Occipital lobe (tissue), 2 donors: ENCODE measurements around the gene SSBP3. TPM values are rescaled to one million over a fixed set of nuclear protein-coding genes. Genes with fewer than 3 reads are reported as not detected.
"Not testable (repeated sequence)": the region's sequence is repeated elsewhere in the genome, so short reads cannot be mapped to it uniquely, and the experiment has no call there.

Experiments
- DNase-seq: peaks from one replicate; lab custom pipeline; 2025; lab: John Stamatoyannopoulos, UW
- total RNA-seq: library from RNA; depleted of rRNA; stranded (reverse); fragments of >200 nt; gene quantifications from one replicate; pipeline ENCODE4 v1.2.3, GENCODE V29; 2014

Gene SSBP3
- total RNA-seq, 1 donor from 2014 or later, result 46.8 TPM

DNA sequence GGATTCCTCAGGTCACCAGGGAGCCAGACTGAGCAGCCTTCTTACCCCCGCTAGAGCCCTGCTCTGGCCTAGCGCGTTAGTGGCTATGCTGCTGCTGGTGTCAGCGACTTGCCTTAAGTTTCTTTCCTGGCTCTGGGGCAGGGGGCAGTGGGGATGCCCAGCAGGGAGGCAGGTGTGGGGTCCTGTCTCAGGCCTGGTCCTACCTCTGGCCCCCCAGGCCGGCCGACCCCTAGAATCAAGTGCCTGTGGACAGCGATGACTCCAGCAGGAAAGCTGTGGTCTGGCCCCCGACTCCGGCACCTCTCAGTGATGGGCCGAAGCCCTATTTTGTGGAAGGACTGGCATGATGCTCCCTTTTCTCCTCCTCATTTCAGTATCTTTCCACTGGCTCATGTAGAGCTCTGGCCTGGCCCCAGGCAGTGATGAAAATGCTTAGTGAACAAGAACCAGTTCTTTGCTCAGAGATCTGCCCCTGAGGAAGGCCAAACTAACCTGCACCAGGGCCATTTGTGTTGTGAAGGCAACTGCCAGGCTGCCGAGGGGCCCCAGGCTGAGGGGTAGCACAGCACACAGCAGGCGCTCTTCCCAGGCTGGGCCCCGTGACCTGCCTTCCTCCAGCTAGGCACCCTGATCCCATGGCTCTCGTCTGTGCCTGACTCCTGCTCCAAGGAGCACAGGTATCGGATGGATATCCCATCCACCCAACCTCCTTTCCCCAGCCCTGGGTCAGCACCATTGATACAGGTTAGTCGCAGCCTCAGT lies 182.6 kb downstream of the SSBP3 start:
- peak; percentile 12 for DNase-seq

- no peak for DNase-seq
Observed at GRCh38 chr1:54222711-54223110, 183.5 kb downstream of the SSBP3 start.

GRCh38 chr1:54221867-54222484 lies 184.2 kb downstream of the SSBP3 start:
- no peak for DNase-seq

- DNase-seq, result no peak
Observed at GRCh38 chr1:54221113-54221834, 184.9 kb downstream of the SSBP3 start.

DNA sequence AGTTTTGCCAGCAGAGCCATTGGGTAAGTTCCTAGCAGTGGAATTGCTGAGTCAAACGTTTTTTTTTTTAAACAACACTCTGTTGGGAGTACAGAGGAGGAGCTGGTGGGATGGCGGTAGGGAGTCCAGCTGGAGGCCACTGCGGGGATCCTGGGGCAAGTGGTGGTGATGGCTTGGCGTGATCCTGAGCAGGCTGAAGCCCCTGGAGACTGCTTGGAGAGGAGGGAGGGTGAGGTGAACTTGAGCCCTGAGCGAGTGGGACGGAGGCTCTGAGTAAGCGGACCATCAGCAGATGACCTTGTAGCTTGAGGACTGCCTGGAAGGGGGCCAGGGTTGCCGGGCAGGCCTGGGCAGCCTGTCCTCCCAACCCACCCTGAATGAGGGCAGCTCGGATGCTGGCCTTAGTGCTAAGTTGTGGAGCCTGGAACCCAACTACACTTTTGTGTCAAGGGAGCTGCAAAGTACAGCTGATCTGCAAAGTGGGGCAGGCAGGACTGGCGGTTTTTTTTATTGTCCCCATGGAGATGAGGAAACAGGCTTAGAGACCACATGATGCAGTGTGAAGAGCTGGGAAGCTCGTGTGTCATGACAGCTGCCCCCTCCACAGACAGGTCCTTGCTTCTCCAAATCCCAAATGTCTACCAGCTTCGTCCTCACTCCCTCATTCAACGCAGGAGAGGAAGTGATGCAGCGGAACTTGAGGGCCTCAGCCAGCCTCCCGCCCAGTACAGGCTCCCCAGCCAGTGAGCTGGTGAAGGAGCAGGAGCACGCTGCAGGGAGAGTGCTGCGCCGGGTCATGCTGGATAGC lies 186.0 kb downstream of the SSBP3 start:
- peak; percentile 46 for DNase-seq

DNA sequence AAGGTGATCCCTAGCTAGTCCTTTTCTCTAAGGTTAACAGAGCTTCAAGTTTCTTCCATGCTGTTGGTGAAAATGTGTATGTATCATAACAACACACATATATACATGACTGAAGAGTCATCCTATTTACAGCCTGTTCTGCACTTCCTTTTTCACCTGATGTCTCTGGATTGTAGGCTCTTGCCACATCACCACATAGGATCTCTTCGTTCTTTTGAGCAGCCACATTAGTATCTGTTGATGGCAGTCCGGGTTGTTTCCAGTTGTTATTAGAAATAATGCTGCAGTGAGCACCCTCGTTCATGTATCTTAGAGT lies 186.5 kb downstream of the SSBP3 start:
- DNase-seq, result no peak

DNA sequence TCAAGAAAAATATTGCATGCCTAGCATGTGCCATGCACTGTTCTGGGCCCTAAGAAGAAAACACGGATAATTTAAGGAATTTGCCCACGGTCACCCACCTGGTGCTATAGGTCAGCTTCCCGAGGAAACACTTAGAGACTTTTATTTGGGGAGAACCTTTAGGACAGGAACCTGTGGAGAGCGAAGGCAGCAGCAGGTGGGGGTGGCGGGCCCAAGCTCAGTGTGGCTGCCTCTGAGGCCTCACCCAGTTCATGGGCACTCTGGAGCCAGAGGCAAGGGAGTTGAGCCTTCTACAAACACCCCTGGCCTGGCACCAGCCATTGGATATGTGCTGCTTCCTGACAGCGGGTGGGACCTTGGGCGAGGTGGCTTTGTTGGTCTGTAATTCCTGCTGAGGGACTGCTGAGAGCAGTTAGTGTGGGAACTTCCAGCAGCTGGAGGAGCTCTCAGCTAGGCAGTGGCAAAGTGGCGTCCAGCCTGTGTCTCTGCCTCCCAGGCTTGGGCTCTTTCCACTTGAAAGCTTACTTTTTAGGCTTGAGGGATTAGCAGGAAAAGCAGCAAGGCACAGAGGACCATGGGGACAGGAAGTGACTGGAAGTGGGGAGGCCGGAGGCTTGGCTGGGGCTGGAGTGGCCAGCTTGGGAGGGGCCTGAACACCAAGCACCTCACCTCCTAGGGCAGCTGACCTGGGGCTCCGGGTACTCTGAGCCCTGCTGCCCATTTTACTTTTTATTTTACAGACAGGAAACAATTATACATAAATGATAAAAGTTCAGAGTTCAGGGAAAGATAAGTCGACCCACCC lies 187.1 kb downstream of the SSBP3 start:
- no peak for DNase-seq

DNA sequence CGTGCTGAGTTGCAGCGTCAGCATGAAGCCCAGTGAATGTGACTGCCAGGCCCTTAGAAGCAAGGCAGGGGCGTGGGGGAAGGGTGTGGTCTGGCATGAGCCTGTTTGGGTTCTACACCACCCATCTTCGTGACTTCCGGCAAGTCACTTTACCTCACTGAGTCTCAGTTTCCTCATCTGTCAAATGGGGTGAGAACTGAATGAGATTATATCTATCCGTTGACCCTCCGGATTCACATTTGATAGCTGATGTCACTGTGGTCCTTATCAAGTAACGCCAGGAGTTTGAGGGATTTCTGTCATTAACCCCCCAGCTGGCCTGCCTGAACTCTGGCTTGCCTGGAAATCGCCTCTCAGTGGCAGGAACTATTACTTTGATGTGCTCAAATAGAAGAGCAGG lies 190.7 kb downstream of the SSBP3 start:
- no peak for DNase-seq

DNA sequence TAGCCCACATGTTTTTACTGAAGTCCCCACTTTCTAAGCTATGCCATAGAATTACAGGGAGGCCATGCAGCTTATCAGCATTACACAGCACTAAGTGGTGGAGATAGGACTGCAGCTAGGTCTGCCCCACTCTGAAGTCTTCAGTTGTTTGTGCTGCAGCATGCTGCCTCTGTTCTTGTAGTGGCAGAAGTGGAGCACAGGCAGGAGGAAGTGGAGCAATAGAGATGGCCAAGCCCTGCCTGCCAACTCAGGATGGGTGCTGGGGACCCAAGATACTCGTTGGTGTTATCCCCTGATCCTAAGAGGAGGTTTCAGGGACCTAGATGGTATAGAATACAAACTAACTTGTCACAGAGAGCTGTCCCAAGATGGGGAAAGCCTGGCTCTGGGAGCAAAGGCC lies 193.3 kb downstream of the SSBP3 start:
- DNase-seq, result no peak

DNA sequence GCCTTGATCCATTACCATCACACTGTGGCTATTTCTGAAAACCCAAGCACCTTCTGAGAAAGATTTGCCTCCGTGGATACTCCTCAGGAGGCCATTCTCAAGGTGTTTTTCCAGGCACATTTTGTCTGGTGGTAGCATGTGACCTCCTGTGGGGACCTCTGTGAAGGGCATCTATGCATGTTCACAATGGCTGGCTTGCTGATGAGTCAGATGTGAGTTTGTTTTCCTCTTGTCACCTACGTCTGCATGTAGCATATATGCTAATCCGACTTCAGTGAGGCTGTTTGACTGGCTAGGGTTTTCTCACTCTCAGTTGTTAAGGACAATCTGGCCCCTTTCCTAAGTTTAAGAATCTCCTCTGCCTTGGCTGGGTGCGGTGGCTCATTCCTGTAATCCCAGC lies 198.3 kb downstream of the SSBP3 start:
- DNase-seq, result not testable (repeated sequence)

- no peak for DNase-seq
Observed at GRCh38 chr1:54207287-54207686, 198.9 kb downstream of the SSBP3 start.

GRCh38 chr1:54204199-54204598 lies 202.0 kb downstream of the SSBP3 start:
- no peak for DNase-seq

GRCh38 chr1:54200519-54200997 lies 205.6 kb downstream of the SSBP3 start:
- DNase-seq, result no peak

GRCh38 chr1:54199765-54200518 lies 206.3 kb downstream of the SSBP3 start, which contains the start of the genes CYB5RL and MRPL37:
Gene CYB5RL, minus strand, starts transcription at chr1:54200030. Its CDS starts 4,414 bp downstream, at chr1:54195616.
Gene MRPL37, plus strand, starts transcription at chr1:54200167. Its CDS starts 77 bp downstream, at chr1:54200244.
- peak; percentile 93 for DNase-seq

DNA sequence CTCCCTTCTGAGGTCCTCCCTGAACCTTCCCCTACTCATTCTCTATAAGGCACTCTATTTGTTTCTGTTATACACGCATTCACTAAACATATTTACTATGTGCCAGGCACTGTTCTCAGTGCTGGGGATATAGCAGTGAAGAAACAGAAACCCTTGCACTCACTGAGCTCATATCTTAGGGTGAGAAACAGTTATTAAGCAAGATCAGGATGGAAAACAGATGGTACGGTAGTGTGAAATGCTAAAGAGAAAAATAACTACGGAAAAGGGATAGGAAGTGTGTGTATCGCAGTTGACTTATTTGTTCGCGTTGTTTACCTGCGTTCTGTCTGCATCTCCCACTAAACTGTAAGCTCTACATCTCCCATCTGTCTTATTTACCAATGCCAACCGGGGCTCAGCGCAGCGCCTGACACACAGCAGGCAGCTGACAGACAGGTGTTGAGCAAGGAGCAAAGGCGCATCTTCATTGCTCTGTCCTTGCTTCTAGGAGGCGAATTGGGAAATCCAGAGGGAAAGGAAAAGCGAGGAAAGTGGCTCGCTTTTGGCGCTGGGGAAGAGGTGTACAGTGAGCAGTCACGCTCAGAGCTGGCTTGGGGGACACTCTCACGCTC lies 206.9 kb downstream of the SSBP3 start:
- DNase-seq, result no peak

DNA sequence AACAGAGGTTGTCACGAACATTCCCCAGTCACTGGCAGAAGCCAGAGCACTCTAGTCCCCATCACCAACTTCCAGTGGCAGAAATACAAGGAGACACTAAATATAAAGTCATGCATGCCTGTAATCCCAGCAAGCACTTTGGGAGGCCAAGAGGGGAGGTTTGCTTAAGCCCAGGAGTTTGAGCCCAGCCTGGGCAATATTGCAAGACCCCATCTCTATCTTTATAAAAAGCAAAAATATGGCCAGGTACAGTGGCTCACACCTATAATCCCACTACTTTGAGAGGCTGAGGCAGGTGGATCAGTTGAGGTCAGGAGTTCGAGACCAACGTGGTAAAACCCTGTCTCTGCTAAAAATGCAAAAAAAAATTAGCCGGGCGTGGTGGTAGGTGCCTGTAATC lies 212.7 kb downstream of the SSBP3 start:
- no peak for DNase-seq

DNA sequence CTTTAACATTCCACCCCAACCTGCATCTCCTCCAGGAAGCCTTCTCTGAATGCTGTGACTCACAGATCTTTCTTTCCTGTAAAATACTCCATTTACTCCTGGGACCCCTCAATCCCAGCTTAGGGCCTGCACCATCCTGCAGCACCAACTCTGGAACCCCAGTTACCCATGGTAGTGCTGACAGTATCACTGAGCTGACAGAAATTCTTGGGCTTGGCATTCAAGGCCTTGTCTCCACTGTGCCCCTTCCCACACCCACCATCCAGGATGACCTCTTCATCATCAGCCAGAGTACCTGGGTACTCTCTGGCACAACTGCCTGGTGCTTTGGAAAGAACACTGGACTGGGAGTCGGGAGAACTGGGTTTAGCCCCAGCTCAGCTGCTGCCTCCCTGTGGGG lies 214.7 kb downstream of the SSBP3 start:
- no peak for DNase-seq

- no peak for DNase-seq
Observed at GRCh38 chr1:54190526-54190925, 215.7 kb downstream of the SSBP3 start.

DNA sequence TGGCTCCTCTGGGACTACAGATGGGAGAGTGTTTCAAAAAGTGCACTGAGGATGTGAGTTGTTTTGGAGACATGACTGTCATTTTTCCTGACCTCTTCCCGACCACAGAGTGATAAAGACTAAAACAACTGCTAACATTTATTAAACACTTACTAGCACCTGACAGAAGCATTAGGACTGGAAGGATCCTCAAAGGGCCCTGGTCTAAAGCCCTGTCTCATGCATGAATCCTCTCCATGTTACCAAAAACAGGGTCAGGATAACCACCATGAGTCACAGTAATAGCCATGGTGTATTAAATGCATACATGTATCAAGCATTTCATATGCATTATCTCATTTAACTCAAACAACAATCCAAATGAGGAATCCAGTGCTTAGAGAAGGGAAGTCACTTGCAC lies 217.9 kb downstream of the SSBP3 start:
- DNase-seq, result no peak
